ENCODE results near the gene PCSK5. TPM values are rescaled to one million over a fixed set of nuclear protein-coding genes. Genes with fewer than 3 reads are reported as not detected.

PCSK5 gene
- total RNA-seq, 1 experiment from 2014 or later = 6.9 TPM

GRCh38 chr9:75858497-75859092 is 31.9 kb upstream of the PCSK5 start (continued):
- TF ChIP-seq EZH2phosphoT487 (IDR thresholded peaks at IDR 0.05; ENCODE audit: borderline replicate concordance) (no peak), POLR2AphosphoS5 (IDR thresholded peaks at IDR 0.05; ENCODE audit: low read depth, low read length) (no peak)

GRCh38 chr9:75864266-75864665 is 26.2 kb upstream of the PCSK5 start:
- DNase-seq (ENCODE audit: low read depth, low spot score) (no peak), ATAC-seq (no peak)
- TF ChIP-seq JUND (IDR thresholded peaks at IDR 0.05) (no peak), REST (IDR thresholded peaks at IDR 0.05; ENCODE audit: low read depth) (no peak), POLR2AphosphoS5 (IDR thresholded peaks at IDR 0.05; ENCODE audit: low read depth, low read length) (no peak), MAX (IDR thresholded peaks at IDR 0.05) (no peak), EGR1 (IDR thresholded peaks at IDR 0.05; ENCODE audit: low read depth) (no peak), POLR2A (IDR thresholded peaks at IDR 0.05; ENCODE audit: borderline replicate concordance, extremely low read depth, insufficient read depth, insufficient read length) (no peak), ZNF274 (IDR thresholded peaks at IDR 0.05; ENCODE audit: low read depth, low read length) (no peak), CEBPB (IDR thresholded peaks at IDR 0.05; ENCODE audit: low read depth) (no peak), RAD21 (IDR thresholded peaks at IDR 0.05; ENCODE audit: low read depth) (no peak), EZH2 (IDR thresholded peaks at IDR 0.05) (no peak), ZFX (IDR thresholded peaks at IDR 0.05) (no peak), SP1 (IDR thresholded peaks at IDR 0.05; ENCODE audit: low read depth) (no peak), TCF7L2 (IDR thresholded peaks at IDR 0.05; ENCODE audit: borderline replicate concordance, extremely low read depth, insufficient read depth, insufficient read length) (no peak), SRF (IDR thresholded peaks at IDR 0.05; ENCODE audit: low read depth) (no peak), YY1 (IDR thresholded peaks at IDR 0.05; ENCODE audit: extremely low read depth, insufficient replicate concordance, low read depth, low read length) (no peak), EZH2phosphoT487 (IDR thresholded peaks at IDR 0.05; ENCODE audit: borderline replicate concordance) (no peak), CTCF (IDR thresholded peaks at IDR 0.05 in 2 of 3, conservative IDR thresholded peaks at IDR 0.05 in 1 of 3; ENCODE audit: borderline replicate concordance in 1 of 3, insufficient read depth in 1 of 3, low read depth in 2 of 3, low read length in 2 of 3) (no peak), ATF3 (IDR thresholded peaks at IDR 0.05) (no peak), FOSL1 (IDR thresholded peaks at IDR 0.05; ENCODE audit: low read depth) (no peak)
- no peaks in the 10 kb centered on the region for H3K27me3 ChIP-seq (ENCODE audit: insufficient read depth, low read length)
- H3K36me3 ChIP-seq (ENCODE audit: control insufficient read depth in 1 of 2, insufficient read depth in 2 of 2, low read length in 2 of 2) = no peaks in the 10 kb centered on the region
- H3K27ac ChIP-seq (ENCODE audit: low read depth, low read length) = no peak overlapping the region
- no peaks in the 10 kb centered on the region for H3K79me2 ChIP-seq (ENCODE audit: insufficient read depth, low read length)
- H3K9me3 ChIP-seq (ENCODE audit: control insufficient read depth in 1 of 2, insufficient read depth in 1 of 2, low read depth in 1 of 2, low read length in 2 of 2) = no peaks in the 10 kb centered on the region
- intact Hi-C loops (cut with micrococcal nuclease) = no loop called here
- no peaks in the 10 kb centered on the region for H3K4me1 ChIP-seq (ENCODE audit: control insufficient read depth in 1 of 2, insufficient read depth in 2 of 2, low read length in 2 of 2)
- no peak overlapping the region for H3K4me3 ChIP-seq (replicated peaks in 1 of 2; ENCODE audit: low read depth in 1 of 2, low read length in 2 of 2)
- no peak overlapping the region for H3K4me2 ChIP-seq (ENCODE audit: low read length)
- H4K20me1 ChIP-seq (ENCODE audit: insufficient read depth) = no peaks in the 10 kb centered on the region
- no peak overlapping the region for H2AFZ ChIP-seq (ENCODE audit: low read depth, low read length, poor library complexity, severe bottlenecking)
- RAD21 ChIA-PET (ENCODE audit: low non-redundant PET in 1 of 2, low total read pairs in 2 of 2, uncharacterized antibody in 2 of 2, unreplicated experiment in 2 of 2) = interaction anchor here in 1 of 2 experiments (0.6 kb wide), 3 partner anchors 13 to 674 kb away, joined by 3 read pairs; no protein-coding TSS in a partner anchor
- CTCF ChIA-PET = interaction anchor here (1.4 to 2.0 kb wide), 3 partner anchors 9 to 679 kb away, joined by 3 to 9 read pairs (median 5); no protein-coding TSS in a partner anchor
- no peak overlapping the region for H3K9ac ChIP-seq (ENCODE audit: low read length)
- POLR2A ChIA-PET = no interaction called here
- H3K9me2 ChIP-seq (ENCODE audit: insufficient read depth) = no peaks in the 10 kb centered on the region
- BruUV-seq (replicated peaks) = no TSS peak
